Measurements from ENCODE around the gene TRPM3. TPM values are rescaled to one million over a fixed set of nuclear protein-coding genes. Genes with fewer than 3 reads are reported as not detected.

The TRPM3 gene
- total and polyA plus RNA-seq, 2 of the 13 experiments (the other 11 are each of a cell fraction or from before 2014, with no cell fraction given) = not detected

- H3K79me2 ChIP-seq (ENCODE audit: insufficient read depth, low read length) = no peaks in the 10 kb centered on the region
- ATAC-seq (no peak), DNase-seq (ENCODE audit: low spot score) (no peak), FAIRE-seq (no peak)
- TF ChIP-seq ZNF605 (CRISPR knock-in tag; IDR thresholded peaks at IDR 0.05) (no peak), PREB (CRISPR knock-in tag; IDR thresholded peaks at IDR 0.05) (no peak), ZNF501 (CRISPR knock-in tag; IDR thresholded peaks at IDR 0.05) (no peak), ZNF205 (CRISPR knock-in tag; IDR thresholded peaks at IDR 0.05) (no peak), ZNF562 (CRISPR knock-in tag; IDR thresholded peaks at IDR 0.05; ENCODE audit: borderline replicate concordance) (no peak), EP300 (IDR thresholded peaks at IDR 0.05; ENCODE audit: low read depth in 2 of 2, low read length in 2 of 2) (no peak), EP300 (CRISPR knock-in tag; IDR thresholded peaks at IDR 0.05; ENCODE audit: borderline replicate concordance) (no peak), MTF2 (CRISPR knock-in tag; IDR thresholded peaks at IDR 0.05; ENCODE audit: borderline replicate concordance) (no peak), ZNF557 (CRISPR knock-in tag; IDR thresholded peaks at IDR 0.05) (no peak), MED8 (CRISPR knock-in tag; IDR thresholded peaks at IDR 0.05; ENCODE audit: insufficient replicate concordance) (no peak), ETV6 (CRISPR knock-in tag; conservative IDR thresholded peaks at IDR 0.05) (no peak), U2AF1 (optimal IDR thresholded peaks at IDR 0.05; ENCODE audit: low read depth, low read length) (no peak), ATAD3A (CRISPR knock-in tag; IDR thresholded peaks at IDR 0.05) (no peak), ZNF234 (CRISPR knock-in tag; conservative IDR thresholded peaks at IDR 0.05) (no peak), ZSCAN30 (CRISPR knock-in tag; IDR thresholded peaks at IDR 0.05) (no peak)
- TF ChIP-seq, protein P1, sequence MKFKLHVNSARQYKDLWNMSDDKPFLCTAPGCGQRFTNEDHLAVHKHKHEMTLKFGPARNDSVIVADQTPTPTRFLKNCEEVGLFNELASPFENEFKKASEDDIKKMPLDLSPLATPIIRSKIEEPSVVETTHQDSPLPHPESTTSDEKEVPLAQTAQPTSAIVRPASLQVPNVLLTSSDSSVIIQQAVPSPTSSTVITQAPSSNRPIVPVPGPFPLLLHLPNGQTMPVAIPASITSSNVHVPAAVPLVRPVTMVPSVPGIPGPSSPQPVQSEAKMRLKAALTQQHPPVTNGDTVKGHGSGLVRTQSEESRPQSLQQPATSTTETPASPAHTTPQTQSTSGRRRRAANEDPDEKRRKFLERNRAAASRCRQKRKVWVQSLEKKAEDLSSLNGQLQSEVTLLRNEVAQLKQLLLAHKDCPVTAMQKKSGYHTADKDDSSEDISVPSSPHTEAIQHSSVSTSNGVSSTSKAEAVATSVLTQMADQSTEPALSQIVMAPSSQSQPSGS (CRISPR knock-in tag; IDR thresholded peaks at IDR 0.05) = no peak
- no peak overlapping the region for H3K4me2 ChIP-seq (ENCODE audit: low read depth, low read length)
- POLR2A ChIA-PET = no interaction called here
- no peaks in the 10 kb centered on the region for H3K4me1 ChIP-seq (ENCODE audit: insufficient read depth, low read length)
- WGBS (ENCODE audit: low lambda C conversion rate) = 0% methylated on average over 3 of the region's 3 CpGs
- H2AFZ ChIP-seq (ENCODE audit: low read length) = no peak overlapping the region
- no peaks in the 10 kb centered on the region for H4K20me1 ChIP-seq (ENCODE audit: insufficient read depth, low read length)
- in situ Hi-C loops (cut with HindIII; ENCODE audit: extremely low pct_ligation_motif_present, low pct_unique_long_range_greater_than_20kb) (no loop called here), intact Hi-C loops (cut with micrococcal nuclease; ENCODE audit: unreplicated experiment) (no loop called here)
- H3K27me3 ChIP-seq (ENCODE audit: control insufficient read depth in 1 of 2, insufficient read depth in 2 of 2, low read length in 2 of 2) = no peaks in the 10 kb centered on the region
- no peak overlapping the region for H3K27ac ChIP-seq (ENCODE audit: extremely low read length, insufficient read depth, low read length)
- H3K36me3 ChIP-seq (replicated peaks in 1 of 2; ENCODE audit: control insufficient read depth in 1 of 2, insufficient read depth in 2 of 2, low read length in 2 of 2) = no peaks in the 10 kb centered on the region
- H3K4me3 ChIP-seq (replicated peaks in 1 of 3; ENCODE audit: insufficient read depth in 1 of 3, low read depth in 2 of 3, low read length in 3 of 3) = no peak overlapping the region
- no peak overlapping the region for H3K9ac ChIP-seq (ENCODE audit: insufficient read depth, low read depth, low read length)
- CTCF ChIA-PET (ENCODE audit: low intra/inter-chr PET ratio, low total read pairs) = no interaction called here
- H3K9me3 ChIP-seq (ENCODE audit: low read length) = no peaks in the 10 kb centered on the region
- BruUV-seq (replicated peaks) = no TSS peak
Measured at GRCh38 chr9:70791936-70792335, 329.5 kb downstream of the TRPM3 start.

Data from HepG2 (cell line).